RWPE1 (cell line): ENCODE measurements around the gene BNC1.

ENCODE experiments used
- CTCF ChIA-PET: fragments of 350-600 bp; sonication (Branson Sonifier 250); formaldehyde crosslinking; extraction: SDS; loops from one replicate; lab custom pipeline; 2021; lab: Yijun Ruan, JAX
- POLR2A ChIA-PET: fragments of 400-600 bp; formaldehyde crosslinking; extraction: SDS; loops from one replicate; lab custom pipeline; 2020; ENCODE audit warnings: antibody characterized with exemption; ENCODE audit not compliant: low non-redundant PET; lab: Yijun Ruan, JAX
- DNase-seq: peaks from one replicate; pipeline ENCODE4 v3.0.0; 2012; ENCODE audit warnings: low spot score
- H3K27ac ChIP-seq: fragments of 450-650 bp; 2 replicates; pipeline ENCODE4 v1.5.1; 2017
- TF ChIP-seq, protein P1 (sequence below): fragments of 450-650 bp; conservative IDR thresholded peaks from 2 replicates; pipeline ENCODE4 v1.5.1; 2017; ENCODE audit warnings: low read depth, mild to moderate bottlenecking

The BNC1 gene

DNA sequence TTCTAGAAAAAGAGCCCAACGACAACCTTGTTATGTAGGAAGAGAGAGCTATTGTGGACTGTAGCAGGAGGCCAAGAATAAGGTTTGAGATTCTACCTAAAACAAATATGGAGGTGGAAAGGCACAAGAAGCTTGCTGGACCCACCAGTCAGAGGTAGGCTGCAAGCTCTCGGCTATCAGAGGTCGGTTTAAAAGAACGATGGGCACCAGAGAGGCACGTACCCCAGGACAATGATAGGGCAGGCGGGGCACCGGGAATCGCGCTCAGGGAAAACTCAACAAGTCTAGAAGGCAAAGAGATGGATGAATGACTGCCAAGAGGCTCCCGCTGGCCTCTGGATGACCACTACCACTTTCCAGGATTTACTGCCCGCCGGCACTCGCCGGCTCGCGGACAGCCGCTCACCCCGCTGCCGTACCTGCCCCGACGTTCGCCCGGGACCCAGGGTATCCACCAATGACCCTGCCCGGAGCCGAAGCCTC is 77.9 kb downstream of the BNC1 start:
- DNase-seq: peak; percentile 32
- CTCF ChIA-PET: interaction anchor here (0.6 to 0.7 kb wide), 2 partner anchors 120 to 174 kb away, joined by 3 read pairs; no protein-coding TSS in a partner anchor
- H3K27ac ChIP-seq: peak overlapping the region; percentile 89
- POLR2A ChIA-PET: no interaction called here
- TF ChIP-seq, protein P1, sequence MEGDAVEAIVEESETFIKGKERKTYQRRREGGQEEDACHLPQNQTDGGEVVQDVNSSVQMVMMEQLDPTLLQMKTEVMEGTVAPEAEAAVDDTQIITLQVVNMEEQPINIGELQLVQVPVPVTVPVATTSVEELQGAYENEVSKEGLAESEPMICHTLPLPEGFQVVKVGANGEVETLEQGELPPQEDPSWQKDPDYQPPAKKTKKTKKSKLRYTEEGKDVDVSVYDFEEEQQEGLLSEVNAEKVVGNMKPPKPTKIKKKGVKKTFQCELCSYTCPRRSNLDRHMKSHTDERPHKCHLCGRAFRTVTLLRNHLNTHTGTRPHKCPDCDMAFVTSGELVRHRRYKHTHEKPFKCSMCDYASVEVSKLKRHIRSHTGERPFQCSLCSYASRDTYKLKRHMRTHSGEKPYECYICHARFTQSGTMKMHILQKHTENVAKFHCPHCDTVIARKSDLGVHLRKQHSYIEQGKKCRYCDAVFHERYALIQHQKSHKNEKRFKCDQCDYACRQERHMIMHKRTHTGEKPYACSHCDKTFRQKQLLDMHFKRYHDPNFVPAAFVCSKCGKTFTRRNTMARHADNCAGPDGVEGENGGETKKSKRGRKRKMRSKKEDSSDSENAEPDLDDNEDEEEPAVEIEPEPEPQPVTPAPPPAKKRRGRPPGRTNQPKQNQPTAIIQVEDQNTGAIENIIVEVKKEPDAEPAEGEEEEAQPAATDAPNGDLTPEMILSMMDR: no peak
